ENCODE data around the gene LAMTOR4.

LAMTOR4 gene

GRCh38 chr7:100152937-100153666 lies 4.4 kb downstream of the LAMTOR4 start:
- H3F3A ChIP-seq (ENCODE audit: insufficient read depth, low read length) = peaks cover 17% of the 10 kb centered on the region
- no peaks in the 10 kb centered on the region for H3K9me2 ChIP-seq (replicated peaks; ENCODE audit: insufficient read depth, low read length)
- H2AFZ ChIP-seq (ENCODE audit: low read length) = no peak overlapping the region
- H3K4me1 ChIP-seq (ENCODE audit: low read length) = peaks cover 16% of the 10 kb centered on the region
- no peak overlapping the region for H3K9ac ChIP-seq (ENCODE audit: low read length)
- no peak overlapping the region for H3K27ac ChIP-seq (ENCODE audit: low read length)
- no peak for TF ChIP-seq EZH2phosphoT487 (IDR thresholded peaks at IDR 0.05; ENCODE audit: low read length)
- TF ChIP-seq CTCF (IDR thresholded peaks at IDR 0.05; ENCODE audit: low read length) = no peak
- TF ChIP-seq EZH2 (optimal IDR thresholded peaks at IDR 0.05; ENCODE audit: low read depth, low read length) = no peak
- no peak overlapping the region for H3K4me2 ChIP-seq (ENCODE audit: low read depth, low read length)
- H3K4me3 ChIP-seq (ENCODE audit: low read length) = no peak overlapping the region
- no peaks in the 10 kb centered on the region for H3K9me3 ChIP-seq (replicated peaks; ENCODE audit: insufficient read depth, low read length)
- H3K27me3 ChIP-seq (replicated peaks; ENCODE audit: insufficient read depth, low read length) = no peaks in the 10 kb centered on the region
- no peaks in the 10 kb centered on the region for H3K36me3 ChIP-seq (replicated peaks; ENCODE audit: insufficient read depth, low read length)
- H3K79me2 ChIP-seq (ENCODE audit: low read length) = peaks cover 42% of the 10 kb centered on the region
- DNase-seq = no peak
- H4K20me1 ChIP-seq (ENCODE audit: insufficient read depth, low read length) = no peaks in the 10 kb centered on the region

- no peak overlapping the region for H2AFZ ChIP-seq (ENCODE audit: low read length)
- no peaks in the 10 kb centered on the region for H3K36me3 ChIP-seq (replicated peaks; ENCODE audit: insufficient read depth, low read length)
- H3K9me2 ChIP-seq (replicated peaks; ENCODE audit: insufficient read depth, low read length) = no peaks in the 10 kb centered on the region
- no peaks in the 10 kb centered on the region for H3K27me3 ChIP-seq (replicated peaks; ENCODE audit: insufficient read depth, low read length)
- H3K4me2 ChIP-seq (ENCODE audit: low read depth, low read length) = no peak overlapping the region
- peaks cover 44% of the 10 kb centered on the region for H3K79me2 ChIP-seq (ENCODE audit: low read length)
- no peak for DNase-seq
- no peaks in the 10 kb centered on the region for H4K20me1 ChIP-seq (ENCODE audit: insufficient read depth, low read length)
- H3K9ac ChIP-seq (ENCODE audit: low read length) = no peak overlapping the region
- H3K27ac ChIP-seq (ENCODE audit: low read length) = no peak overlapping the region
- H3K4me1 ChIP-seq (ENCODE audit: low read length) = peaks cover 15% of the 10 kb centered on the region
- no peaks in the 10 kb centered on the region for H3K9me3 ChIP-seq (replicated peaks; ENCODE audit: insufficient read depth, low read length)
- peaks cover 17% of the 10 kb centered on the region for H3F3A ChIP-seq (ENCODE audit: insufficient read depth, low read length)
- no peak overlapping the region for H3K4me3 ChIP-seq (ENCODE audit: low read length)
- TF ChIP-seq CTCF (IDR thresholded peaks at IDR 0.05; ENCODE audit: low read length) (no peak), EZH2phosphoT487 (IDR thresholded peaks at IDR 0.05; ENCODE audit: low read length) (no peak), EZH2 (optimal IDR thresholded peaks at IDR 0.05; ENCODE audit: low read depth, low read length) (no peak)
These were observed 5.2 kb downstream of the LAMTOR4 start for GRCh38 chr7:100153708-100154535.

DNA sequence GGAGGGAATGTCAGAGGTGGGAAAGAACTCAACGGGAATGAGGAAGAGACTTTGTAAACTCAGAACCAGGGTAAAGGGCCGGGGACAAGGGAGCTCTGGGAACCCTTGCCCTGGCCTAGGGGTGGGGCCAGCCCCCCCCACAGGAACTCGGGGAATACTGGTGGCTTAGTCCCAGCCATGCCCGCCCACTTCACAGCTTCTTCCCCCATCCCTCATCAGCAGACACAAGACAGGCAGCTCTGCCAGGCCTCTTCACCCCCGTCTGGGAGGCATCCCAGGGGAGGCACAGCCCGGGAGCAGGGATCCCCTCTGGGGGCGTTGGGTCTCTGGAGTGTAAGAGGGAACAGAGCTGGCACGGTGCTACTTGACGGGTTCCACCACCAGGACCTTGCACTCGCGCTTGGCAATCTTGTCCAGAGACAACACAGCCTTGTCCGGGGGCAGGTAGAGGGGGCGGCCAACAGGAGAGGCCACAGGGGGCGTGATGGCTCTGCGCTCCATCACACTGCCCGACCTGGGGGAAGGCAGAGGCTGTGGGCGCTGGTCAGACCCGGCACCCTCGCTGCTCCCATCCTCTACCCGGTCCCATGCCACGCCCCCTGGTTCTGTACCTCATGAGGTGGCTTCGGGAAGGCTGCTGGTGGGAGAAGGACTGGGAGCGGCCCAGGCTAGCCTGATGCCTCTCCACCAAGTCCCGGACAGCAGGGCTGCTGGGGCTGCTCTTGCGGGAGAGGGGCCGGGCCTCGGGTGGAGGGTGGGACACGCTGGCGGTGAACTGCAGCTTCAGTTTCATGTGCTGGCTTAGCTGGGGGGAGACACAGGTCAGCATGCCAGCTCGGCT lies 6.2 kb downstream of the LAMTOR4 start:
- no peak for DNase-seq
- no peaks in the 10 kb centered on the region for H3K9me2 ChIP-seq (replicated peaks; ENCODE audit: insufficient read depth, low read length)
- H3K36me3 ChIP-seq (replicated peaks; ENCODE audit: insufficient read depth, low read length) = no peaks in the 10 kb centered on the region
- no peak overlapping the region for H3K4me2 ChIP-seq (ENCODE audit: low read depth, low read length)
- no peak overlapping the region for H2AFZ ChIP-seq (ENCODE audit: low read length)
- H3F3A ChIP-seq (ENCODE audit: insufficient read depth, low read length) = peaks cover 8% of the 10 kb centered on the region
- H3K4me1 ChIP-seq (ENCODE audit: low read length) = peaks cover 13% of the 10 kb centered on the region
- H4K20me1 ChIP-seq (ENCODE audit: insufficient read depth, low read length) = no peaks in the 10 kb centered on the region
- no peak overlapping the region for H3K9ac ChIP-seq (ENCODE audit: low read length)
- no peak overlapping the region for H3K4me3 ChIP-seq (ENCODE audit: low read length)
- TF ChIP-seq CTCF (IDR thresholded peaks at IDR 0.05; ENCODE audit: low read length) (no peak), EZH2phosphoT487 (IDR thresholded peaks at IDR 0.05; ENCODE audit: low read length) (no peak), EZH2 (optimal IDR thresholded peaks at IDR 0.05; ENCODE audit: low read depth, low read length) (no peak)
- no peak overlapping the region for H3K27ac ChIP-seq (ENCODE audit: low read length)
- H3K27me3 ChIP-seq (replicated peaks; ENCODE audit: insufficient read depth, low read length) = no peaks in the 10 kb centered on the region; the same call in 1 of the 2 replicates
- peaks cover 34% of the 10 kb centered on the region for H3K79me2 ChIP-seq (ENCODE audit: low read length)
- no peaks in the 10 kb centered on the region for H3K9me3 ChIP-seq (replicated peaks; ENCODE audit: insufficient read depth, low read length)

Measured in MM.1S (cell line).